Mucosa of descending colon (tissue), 3 donors: ENCODE measurements around the gene TXNDC11. TPM values are rescaled to one million over a fixed set of nuclear protein-coding genes. Genes with fewer than 3 reads are reported as not detected.

ENCODE experiments used
- ATAC-seq: fragments of 200-7000 bp; cut with Tn5 transposase; one replicate; pipeline ENCODE4 v1.9.1; 2020; ENCODE audit warnings: mild to moderate bottlenecking, moderate library complexity
- DNase-seq, 3 donors: peaks; one replicate each; pipeline ENCODE4 v3.0.0-alpha.2; 2020
- H3K36me3 ChIP-seq: fragments of 200-600 bp; one replicate; pipeline ENCODE4 v1.8.0; 2021; ENCODE audit warnings: low read depth, mild to moderate bottlenecking
- H3K4me1 ChIP-seq: fragments of 200-600 bp; one replicate; pipeline ENCODE4 v1.8.0; 2021; ENCODE audit warnings: low read depth, mild to moderate bottlenecking
- H3K4me3 ChIP-seq: fragments of 200-600 bp; one replicate; pipeline ENCODE4 v1.8.0; 2021; ENCODE audit warnings: mild to moderate bottlenecking
- H3K9me3 ChIP-seq: fragments of 200-600 bp; one replicate; pipeline ENCODE4 v1.8.0; 2021; ENCODE audit warnings: mild to moderate bottlenecking
- intact Hi-C, 2 donors: fragments of 100-400 bp; cut with DNase I in 1 of 2; cut with micrococcal nuclease in 1 of 2; formaldehyde crosslinking; loops; one replicate each; pipeline versions ENCODE4 v1.11.0 to v1.11.1; 2022; cut with DNase I, micrococcal nuclease
- total RNA-seq, 3 donors: library from RNA; stranded (reverse); fragmentation: NEBNext Ultra II Directional in 2 of 3; extraction: Animal tissue kit (Norgen Biotek cat#: 25700) in 2 of 3; gene quantifications; one replicate each; pipeline versions ENCODE4 v1.2.1 to v1.2.4, GENCODE V29; 2021 to 2023
- TF ChIP-seq, protein P1 (sequence below): fragments of 200-600 bp; IDR thresholded peaks from one replicate; pipeline ENCODE4 v1.8.0; 2022; ENCODE audit warnings: antibody characterized with exemption, mild to moderate bottlenecking
- donor health status: DM: no; HTN: no; CAD: no; lungs with moderate emphysema.
- donor health status: DM: no; HTN: no; CAD: no.
- donor health status: DM: no; HTN: yes; CAD: no.

Gene TXNDC11
- total RNA-seq, 3 donors from 2014 or later: 52.3 to 71.9 (median 60.3) TPM

DNA sequence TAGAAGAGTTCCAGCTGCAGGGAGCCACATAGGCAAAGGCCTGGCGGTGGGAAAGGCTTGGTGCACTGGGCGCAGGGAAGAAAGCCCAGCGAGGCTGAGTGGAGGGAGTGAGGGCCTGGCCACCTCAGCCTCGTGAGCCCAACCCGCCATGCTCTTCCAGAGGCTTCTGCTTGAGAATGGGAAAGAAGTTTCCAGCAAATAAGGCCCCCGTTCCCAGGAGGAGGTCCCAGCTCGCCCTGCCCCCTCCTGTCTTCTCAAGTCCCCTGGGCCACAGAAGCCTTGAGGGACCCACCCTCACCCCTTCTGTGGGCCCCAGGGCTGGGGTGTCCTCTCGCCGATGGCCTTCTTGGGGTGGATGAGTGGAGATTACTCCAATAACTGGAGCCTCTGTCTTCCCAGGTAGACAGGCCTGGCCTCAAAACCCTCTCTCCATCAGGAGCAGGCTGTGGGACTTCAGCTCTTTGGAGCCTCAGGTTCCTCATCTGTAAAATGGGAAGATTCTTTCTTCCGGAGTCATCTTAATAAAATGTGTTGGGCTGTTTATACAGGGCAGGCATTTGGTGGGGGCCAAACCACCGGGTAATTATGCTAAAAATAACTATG, 75.3 kb downstream of the TXNDC11 start:
- ATAC-seq: no peak
- no peak overlapping the region for H3K4me3 ChIP-seq
- intact Hi-C loops: no loop called here

DNA sequence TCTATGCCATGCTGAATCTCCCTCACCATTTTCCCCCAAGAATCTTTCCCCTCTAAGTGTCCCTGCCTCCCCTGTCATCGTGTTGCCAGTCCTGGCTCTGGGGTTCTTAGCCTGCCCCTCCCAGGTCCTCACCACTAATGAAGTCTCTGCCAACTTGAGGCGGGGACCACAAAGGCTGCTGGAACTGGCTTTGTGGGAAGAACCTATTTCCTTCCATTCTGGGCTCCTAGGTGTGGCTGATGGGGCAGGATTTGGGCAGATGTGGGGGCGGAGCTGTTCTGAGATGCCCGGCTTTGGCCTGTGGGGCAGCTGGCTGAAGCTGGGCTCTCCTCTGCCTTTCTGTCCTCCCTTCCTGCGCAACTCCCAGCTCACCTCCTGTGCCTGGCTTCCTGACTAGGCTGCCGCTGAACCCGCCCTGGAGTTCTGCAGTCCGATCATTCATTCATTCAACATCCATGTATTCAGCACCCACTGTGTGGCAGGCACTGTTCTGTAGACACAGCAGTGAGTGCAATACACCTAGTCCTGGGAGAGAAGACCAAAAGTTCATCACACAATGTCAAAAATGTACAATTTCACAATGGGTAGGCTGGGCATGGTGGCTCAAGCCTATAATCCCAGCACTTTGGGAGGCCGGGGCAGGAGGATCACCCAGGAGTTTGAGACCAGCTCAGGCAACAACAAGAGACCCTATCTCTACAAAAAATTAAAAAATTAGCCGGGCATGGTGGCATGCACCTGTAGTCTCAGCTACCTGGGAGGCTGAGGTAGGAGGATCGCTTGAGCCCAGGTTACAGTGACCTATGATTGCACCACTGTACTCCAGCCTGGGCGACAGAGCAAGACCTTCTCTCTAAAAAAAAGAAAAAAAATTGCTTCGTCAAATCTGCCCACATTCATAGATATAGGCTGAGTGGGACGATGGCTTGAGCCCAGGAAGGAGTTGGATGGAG, 76.3 kb downstream of the TXNDC11 start:
- H3K9me3 ChIP-seq: no peaks in the 10 kb centered on the region
- TF ChIP-seq, protein P1, sequence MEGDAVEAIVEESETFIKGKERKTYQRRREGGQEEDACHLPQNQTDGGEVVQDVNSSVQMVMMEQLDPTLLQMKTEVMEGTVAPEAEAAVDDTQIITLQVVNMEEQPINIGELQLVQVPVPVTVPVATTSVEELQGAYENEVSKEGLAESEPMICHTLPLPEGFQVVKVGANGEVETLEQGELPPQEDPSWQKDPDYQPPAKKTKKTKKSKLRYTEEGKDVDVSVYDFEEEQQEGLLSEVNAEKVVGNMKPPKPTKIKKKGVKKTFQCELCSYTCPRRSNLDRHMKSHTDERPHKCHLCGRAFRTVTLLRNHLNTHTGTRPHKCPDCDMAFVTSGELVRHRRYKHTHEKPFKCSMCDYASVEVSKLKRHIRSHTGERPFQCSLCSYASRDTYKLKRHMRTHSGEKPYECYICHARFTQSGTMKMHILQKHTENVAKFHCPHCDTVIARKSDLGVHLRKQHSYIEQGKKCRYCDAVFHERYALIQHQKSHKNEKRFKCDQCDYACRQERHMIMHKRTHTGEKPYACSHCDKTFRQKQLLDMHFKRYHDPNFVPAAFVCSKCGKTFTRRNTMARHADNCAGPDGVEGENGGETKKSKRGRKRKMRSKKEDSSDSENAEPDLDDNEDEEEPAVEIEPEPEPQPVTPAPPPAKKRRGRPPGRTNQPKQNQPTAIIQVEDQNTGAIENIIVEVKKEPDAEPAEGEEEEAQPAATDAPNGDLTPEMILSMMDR: no peak
- DNase-seq: no peak
- H3K36me3 ChIP-seq: no peaks in the 10 kb centered on the region
- H3K4me3 ChIP-seq: no peak overlapping the region
- intact Hi-C loops: no loop called here
- ATAC-seq: no peak
- H3K4me1 ChIP-seq: peaks cover 6% of the 10 kb centered on the region

More for the DNA sequence above, 75.3 kb downstream of the TXNDC11 start:
- no peaks in the 10 kb centered on the region for H3K9me3 ChIP-seq
- H3K36me3 ChIP-seq: no peaks in the 10 kb centered on the region
- DNase-seq: no peak
- peaks cover 8% of the 10 kb centered on the region for H3K4me1 ChIP-seq
- TF ChIP-seq, protein P1: no peak

DNA sequence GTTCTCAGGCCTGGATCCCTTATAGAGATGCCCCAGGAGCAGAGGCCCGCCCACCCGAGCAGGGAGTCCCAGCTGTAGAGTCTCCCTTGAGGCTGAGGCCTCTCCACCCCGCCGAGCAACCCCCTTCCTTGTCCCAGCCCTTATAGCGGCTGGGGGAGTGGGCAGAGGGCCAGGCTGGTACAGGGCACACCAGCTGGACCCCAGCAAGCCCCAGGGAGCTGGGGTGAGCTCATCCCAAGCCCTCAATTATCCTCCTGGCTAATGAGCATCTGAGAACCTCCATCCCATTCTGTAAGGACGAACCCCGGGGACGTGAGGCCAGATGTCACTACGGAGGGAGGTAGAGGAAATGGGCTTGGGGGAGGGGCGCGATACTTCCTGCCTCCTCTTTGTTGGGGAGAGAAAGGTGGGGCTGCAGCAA, 77.6 kb downstream of the TXNDC11 start:
- TF ChIP-seq, protein P1: no peak
- Histone ChIP-seq H3K4me3 (no peak overlapping the region), H3K4me1 (peaks cover 3% of the 10 kb centered on the region), H3K36me3 (no peaks in the 10 kb centered on the region), H3K9me3 (no peaks in the 10 kb centered on the region)
- DNase-seq (no peak), ATAC-seq (no peak)
- intact Hi-C loops: no loop called here

DNA sequence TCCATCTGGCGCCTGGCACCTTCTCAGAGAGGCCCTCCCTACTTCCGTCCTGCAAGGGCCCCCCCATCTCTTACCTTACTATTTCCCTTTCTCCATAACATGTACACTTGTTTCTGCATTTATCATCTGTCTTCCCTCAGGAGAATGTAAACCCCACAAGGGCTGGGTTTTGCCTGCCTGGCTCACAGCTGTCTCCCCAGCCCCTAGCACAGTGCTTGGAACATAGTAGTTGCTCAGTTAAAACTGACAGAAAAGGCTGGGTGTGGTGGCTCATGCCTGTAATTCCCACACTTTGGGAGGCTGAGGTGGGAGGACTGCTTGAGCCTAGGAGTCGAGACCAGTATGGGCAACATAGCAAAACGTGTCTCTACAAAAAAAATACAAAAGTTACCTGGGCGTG, 80.1 kb downstream of the TXNDC11 start:
- Histone ChIP-seq H3K9me3 (no peaks in the 10 kb centered on the region), H3K4me1 (no peaks in the 10 kb centered on the region), H3K4me3 (no peak overlapping the region), H3K36me3 (no peaks in the 10 kb centered on the region)
- ATAC-seq: no peak
- TF ChIP-seq, protein P1: no peak
- intact Hi-C loops: no loop called here
- DNase-seq: no peak

DNA sequence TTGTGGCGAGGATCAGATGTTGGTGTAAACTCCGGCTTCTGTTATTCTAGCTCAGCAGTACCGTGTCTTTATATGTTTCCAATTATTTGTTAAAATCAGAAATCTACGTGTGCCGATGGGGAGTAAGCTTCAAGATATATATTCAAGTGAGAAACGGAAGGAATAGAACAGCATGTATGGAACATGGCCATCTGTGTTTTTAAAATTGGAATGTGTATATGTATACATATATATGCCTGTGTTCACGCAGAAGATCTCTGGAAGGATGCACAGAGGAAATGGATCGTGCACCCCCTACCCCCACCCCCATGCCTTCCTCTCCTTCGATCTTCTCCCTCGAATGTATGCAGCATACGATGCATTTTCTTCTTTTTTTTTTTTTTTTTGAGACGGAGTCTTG, 82.1 kb downstream of the TXNDC11 start:
- Histone ChIP-seq H3K9me3 (no peaks in the 10 kb centered on the region), H3K4me1 (no peaks in the 10 kb centered on the region), H3K4me3 (no peak overlapping the region), H3K36me3 (no peaks in the 10 kb centered on the region)
- intact Hi-C loops: no loop called here
- TF ChIP-seq, protein P1: no peak
- ATAC-seq (no peak), DNase-seq (no peak)
